Activated CD8-positive, alpha-beta memory T cell treated with anti-CD3 and anti-CD28 coated beads, Interleukin-2, amount 50 U/mL, for 24 hours (primary cell): ENCODE results near the gene MACROD2.
"Not testable (repeated sequence)": the region's sequence is repeated elsewhere in the genome, so short reads cannot be mapped to it uniquely, and the experiment has no call there.

Experiments
- DNase-seq: peaks from one replicate; pipeline ENCODE4 v3.0.0-alpha.2; 2020; ENCODE audit errors: extremely low read depth

Gene MACROD2

DNA sequence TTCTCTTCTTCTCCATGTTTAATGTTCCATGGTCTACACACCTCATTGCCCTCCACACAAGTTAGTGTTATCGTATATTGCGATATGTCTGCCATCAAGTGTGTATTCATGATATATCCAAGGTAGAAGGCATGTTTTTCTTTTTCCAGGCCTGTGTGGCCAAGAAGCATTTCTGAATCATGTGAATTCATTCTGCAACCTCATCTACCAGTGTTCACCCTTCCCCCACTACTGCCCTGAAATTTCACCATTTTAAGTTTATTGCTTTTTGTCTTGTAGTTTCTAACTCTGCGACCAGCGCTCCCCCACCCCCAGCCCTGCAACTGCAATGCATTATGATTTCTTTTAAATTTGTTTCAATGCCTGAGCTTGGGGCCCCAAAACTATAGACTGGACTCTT lies 960.1 kb downstream of the MACROD2 start:
- DNase-seq: no peak

DNA sequence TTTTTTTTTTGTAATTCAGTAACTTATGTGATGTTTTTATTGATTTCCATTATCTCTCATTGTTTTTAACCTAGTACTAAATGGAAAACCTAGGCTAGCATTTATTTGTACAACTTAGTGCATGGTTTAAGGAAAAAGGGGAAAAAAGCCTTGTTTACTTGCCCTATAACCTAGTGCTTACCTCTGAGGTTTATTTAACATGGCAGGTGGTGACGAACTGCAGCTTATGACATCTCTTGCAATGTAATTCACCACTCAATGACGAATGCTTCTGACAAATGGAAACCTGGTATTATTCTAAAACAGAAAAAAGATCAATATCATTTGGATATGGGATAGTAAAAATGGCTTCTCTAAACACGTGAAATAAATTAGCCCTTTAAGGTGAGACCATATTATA lies 960.7 kb downstream of the MACROD2 start:
- DNase-seq: no peak

DNA sequence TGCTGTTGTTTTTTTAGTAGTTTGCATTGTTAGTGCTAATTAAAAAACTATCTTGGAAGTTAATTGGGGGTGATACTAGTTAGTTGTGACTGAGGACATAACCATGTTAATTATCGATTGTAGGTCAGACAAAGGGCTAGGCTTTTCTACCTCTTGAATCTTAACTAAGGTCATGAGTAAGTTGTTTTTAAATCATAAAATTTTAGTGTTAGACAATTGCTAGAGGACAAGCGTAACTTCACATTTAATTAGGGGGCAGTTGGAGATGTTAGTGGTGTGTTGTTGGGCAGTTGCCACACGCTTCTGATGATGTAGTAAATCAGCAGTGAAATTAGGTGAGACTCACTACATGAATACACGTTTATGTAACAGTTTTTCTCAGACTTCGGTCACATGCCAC lies 961.2 kb downstream of the MACROD2 start:
- no peak for DNase-seq

DNA sequence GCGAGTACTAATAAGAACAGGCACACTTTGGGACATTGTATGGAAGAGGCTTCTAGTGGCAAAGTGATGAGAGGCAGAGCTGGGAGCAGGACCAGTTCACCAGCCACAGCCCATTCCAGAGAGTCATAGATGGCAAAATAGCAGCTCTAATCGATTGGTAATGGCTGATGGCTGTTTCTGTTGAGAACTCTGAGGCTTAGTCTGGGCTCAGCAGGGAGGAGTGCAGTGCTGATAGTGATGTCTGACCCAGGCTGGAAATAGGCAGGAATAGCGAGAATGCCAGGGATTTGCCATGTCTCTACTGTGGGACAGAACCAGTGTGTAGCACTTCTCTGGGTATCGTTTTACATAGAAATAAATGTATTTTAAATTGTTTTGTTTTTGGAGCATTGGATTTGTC lies 962.1 kb downstream of the MACROD2 start:
- DNase-seq: no peak

DNA sequence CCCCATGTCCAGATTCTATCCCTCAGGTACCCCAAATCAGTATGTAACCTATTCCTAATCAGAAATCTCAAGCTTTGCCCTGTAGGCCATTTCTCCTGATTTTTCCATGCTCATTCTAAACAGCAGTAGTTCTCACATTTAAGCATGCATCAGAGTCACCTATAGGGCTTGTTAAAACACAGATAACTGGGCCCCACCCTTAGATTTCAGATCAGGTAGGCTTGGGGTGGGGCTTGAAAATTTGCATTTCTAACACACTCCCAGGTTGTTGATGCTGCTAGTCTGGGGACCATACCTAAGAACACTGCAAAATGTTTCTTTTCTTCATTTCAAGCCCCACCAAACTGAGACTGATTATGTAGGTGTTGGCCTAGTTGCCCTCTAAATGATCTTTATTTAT lies 963.3 kb downstream of the MACROD2 start:
- DNase-seq: no peak

DNA sequence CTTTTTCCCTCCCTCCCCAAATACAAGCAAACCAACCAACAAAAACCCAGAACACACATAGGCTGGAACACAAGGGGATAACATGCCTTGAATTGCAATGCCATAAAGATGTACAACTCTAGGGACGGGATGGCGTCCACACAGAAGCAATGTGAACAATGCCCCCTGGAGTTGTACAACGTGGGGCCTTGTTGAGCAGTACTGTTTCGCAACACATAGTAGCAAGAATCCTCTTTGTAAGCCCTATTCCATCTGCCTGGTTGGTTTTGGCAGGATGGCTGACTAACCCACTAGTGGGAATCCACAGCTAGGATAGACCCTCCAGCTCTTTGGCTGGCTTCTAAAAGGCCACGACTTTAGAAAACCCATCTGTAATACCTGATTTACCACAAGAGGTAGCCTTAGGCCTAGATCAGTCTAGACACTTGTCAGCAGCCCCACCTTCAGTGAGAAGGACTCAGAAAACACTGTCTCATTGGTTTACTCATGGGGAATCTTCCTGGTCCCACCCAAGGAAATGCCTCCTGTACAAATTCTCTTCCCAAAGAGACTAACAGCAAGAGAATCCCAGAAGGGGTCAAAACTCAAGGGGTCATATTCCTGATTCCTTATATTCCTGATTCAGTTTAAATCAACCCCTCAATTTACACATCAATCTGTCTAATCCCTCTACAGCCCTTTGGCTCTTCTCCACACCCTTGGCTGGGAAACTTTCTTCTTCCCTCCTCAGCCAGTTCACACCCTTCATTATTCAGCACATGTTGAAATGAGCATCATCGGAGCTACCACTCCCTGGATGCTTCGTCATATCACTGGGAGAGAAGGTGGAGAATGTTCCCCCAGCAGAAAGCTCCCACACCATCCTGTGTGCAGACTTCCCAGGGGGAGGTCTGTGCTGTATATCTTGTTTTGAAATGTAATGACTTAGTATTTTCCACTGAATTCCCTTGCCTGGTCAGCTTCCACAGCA lies 964.5 kb downstream of the MACROD2 start:
- no peak for DNase-seq

DNA sequence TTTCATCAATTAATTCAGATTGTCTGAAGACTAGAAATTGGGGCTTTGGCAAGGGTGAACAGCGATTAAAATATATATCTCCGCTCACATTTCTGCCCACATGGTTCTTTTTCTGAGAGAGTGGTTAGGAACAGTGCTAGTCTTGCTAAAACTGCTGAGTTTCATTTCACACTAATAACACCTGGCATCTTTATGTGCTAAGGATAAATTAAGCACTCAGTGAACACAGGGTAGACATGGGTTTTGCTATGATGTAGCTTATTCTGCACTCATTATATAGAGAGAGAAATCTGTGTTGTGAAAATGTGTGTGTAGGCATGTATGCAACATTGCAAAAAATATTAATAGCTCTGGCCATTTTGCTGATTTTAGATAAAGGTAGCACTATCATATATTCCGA lies 965.5 kb downstream of the MACROD2 start:
- DNase-seq: no peak

DNA sequence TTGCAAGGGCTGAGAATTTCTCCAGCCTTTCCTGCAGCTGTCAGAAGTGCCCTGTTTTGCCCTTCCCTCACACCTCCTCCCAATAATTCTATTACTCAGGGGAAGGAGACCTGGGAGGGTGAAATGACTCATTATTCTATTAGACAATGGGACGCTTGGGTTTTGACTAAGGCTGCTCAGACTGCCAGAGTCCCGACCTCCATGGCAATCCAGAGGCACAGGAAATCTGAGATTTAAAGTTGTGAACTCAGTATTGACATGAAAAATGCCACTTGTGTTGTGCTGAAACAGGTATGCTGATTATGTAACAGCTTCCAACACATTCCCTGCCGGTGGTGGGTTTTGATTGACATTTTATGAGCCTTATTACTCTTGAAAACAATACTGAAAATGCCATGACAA lies 967.9 kb downstream of the MACROD2 start:
- no peak for DNase-seq

DNA sequence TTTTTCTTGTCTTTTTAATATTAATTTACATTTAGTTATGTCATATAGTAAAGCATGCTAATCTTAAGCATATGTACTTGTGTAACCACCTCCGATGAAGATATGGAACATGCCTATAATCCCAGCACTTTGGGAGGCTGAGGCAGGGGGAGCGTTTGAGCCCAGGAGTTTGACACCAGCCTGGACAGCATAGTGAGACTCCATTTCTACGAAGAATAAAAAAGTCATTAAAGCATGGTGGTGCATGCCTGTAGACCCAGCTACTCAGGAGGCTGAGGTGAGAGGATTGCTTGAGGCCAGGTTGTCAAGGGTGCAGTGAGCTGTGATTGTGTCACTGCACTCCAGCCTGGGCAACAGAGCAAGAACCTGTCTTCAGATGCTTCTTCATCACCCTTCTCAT lies 970.9 kb downstream of the MACROD2 start:
- no peak for DNase-seq

DNA sequence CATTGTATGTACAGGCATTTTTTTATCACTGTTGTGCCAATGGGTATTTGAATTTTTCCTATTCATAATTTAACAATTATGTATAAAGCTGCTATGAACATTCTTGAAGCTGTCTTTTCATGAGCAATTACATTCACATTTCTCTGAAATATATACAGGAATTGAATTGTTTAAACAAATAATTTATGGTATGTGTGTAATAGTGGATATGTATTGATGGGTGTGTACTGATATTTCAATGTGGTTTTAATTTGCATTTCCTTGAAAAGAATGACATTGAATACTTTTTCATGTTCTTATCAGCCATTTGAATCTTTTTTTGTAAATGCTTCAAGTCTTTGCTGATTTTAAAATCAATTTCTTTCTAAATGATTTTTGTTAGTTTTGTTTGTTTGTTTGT lies 971.5 kb downstream of the MACROD2 start:
- DNase-seq: no peak

DNA sequence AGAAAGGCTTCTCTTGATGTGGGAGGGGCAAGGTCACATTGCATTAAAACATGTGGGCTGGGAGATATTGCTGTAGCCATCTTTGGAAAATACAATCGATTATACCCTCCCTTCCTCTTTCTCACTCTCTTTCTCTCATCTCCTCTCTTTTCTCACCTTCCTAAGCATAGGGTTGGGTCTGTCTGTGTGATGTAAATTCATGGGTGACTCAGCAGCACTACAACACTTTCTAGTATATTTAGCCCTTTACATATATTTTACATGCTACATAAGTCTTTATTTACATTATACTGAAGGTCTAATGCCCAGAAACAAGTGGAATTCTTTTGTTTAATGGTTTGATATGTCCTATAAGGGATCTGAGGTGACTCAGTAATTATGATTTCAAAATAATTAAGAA lies 976.9 kb downstream of the MACROD2 start:
- DNase-seq: no peak

DNA sequence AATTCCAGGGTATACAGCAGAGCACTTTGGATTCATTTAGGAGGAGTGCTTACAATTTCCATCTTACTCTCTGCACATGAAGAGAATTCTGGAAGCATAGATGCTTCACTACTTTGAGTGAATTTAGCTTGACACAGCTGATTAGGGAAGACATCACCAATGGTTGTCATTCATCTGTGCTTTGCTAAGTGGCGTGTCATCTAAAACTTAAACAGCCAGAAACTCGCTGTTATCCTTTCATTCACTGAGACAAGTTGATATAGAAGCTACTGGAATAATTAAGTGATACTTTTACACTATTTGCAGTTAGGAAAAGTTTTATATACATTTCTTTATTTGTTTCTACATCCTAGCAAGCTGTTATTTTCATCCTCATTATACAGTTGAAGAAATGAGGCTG lies 977.4 kb downstream of the MACROD2 start:
- no peak for DNase-seq

DNA sequence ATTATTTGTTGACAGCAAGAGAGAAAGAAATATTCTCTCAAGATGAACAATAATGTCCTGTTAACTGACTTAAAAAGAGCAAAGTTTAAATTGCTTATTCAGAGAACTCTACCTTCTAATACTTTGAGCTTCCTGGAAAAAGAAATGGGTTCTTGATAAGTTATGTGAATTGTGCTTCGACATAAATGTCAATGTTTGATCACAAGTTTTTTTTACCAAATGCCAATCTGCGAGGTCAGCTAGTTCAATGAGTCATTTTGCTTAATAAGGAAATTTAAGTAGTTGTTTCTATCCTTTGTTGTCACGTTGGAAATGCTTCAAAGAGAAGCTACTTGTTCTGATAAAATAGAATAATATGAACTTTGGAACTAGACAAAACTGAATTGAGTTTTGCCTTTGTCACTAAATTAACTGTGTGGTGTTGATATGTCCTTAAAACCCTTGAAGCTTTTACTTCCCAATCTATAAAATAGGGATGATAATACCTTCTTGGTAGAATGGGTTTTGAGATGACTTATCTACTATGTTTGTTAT lies 984.2 kb downstream of the MACROD2 start:
- no peak for DNase-seq

DNA sequence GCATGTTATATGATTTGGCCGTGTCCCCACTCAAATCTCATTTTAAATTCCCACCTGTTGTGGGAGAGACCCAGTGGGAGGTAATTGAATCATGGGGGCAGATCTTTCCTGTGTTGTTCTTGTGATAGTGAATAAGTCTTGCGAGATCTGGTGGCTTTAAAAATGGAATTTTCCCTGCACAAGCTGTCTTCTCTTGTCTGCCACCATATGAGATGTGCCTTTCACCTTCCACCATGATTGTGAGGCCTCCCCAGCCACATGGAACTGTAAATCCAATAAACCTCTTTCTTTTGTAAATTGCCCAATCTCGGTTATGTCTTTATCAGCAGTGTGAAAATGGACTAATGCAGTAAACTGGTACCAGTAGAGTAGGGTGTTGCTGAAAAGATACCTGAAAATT lies 986.2 kb downstream of the MACROD2 start:
- DNase-seq: not testable (repeated sequence)

DNA sequence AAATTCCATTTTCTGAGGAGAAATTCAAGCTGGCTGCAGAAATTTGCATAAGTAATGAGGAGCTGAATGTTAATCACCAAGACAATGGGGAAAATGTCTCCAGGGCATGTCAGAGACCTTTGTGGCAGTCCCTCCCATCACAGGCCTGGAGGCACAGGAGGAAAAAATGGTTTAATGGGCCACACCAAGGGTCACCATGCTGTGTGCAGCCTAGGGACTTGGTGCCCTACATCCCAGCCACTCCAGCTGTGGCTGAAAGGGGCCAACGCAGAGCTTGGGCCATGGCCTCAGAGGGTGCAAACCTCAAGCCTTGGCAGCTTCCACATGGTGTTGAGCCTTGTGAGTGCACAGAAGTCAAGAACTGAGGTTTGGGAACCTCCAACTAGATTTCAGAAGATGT lies 987.0 kb downstream of the MACROD2 start:
- DNase-seq: not testable (repeated sequence)

DNA sequence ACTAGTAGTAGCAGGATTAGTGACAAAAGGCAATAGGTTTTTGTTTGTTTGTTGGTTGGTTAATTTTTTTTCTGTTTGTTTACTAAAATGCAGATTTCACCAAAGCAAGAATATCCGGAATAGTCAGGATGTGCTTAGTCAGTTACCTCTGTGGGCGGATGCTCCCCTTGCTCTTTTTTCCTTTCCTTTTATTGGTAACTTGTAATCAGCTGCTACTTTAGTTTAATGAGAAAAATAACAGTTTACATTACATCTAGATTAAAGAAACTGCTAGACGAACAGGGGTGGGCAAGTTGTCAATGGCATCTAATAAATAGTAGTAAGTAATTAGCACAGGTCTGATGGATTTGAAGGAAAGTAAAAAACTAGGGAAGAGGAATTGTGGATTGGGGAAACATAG lies 989.0 kb downstream of the MACROD2 start:
- no peak for DNase-seq

DNA sequence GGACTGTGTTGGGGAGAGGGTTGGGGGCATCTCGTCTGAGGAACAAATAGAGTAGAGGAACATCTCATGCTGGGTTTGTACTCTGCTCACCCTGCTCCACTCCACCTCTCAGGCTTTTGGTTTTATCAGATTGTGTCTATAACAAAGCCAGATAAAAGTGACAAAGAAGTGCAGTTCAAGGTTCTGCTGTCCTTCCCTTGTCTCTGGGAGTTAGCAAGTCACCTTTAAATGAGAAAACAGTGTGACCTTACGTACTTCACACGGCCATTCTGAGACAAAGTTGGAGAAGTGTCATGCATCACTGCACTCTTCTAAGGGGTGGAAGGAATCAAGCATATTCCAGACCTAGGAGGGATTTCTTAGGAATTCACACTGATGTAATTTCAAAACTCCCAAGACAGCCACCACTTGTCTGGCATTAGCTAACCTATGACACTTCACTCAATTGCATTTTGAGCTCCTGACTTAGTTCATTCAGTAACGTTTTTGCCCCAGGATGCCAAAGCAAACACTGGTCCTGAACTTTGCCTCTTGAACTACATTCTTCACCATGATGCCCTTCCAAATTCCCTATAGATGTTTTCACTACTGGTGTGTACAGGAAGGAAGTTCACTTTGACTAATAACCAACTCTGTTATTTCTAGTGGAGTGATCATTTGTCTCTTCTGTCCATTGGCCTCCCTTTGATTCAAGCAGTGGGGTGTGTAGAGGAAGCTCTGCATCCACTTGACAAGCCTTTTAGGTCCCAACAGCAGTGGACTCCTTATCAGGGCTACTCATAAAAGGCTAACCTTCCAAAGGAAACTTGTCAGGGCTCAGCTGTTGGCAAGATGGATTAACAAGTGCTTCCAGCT lies 989.7 kb downstream of the MACROD2 start:
- no peak for DNase-seq

DNA sequence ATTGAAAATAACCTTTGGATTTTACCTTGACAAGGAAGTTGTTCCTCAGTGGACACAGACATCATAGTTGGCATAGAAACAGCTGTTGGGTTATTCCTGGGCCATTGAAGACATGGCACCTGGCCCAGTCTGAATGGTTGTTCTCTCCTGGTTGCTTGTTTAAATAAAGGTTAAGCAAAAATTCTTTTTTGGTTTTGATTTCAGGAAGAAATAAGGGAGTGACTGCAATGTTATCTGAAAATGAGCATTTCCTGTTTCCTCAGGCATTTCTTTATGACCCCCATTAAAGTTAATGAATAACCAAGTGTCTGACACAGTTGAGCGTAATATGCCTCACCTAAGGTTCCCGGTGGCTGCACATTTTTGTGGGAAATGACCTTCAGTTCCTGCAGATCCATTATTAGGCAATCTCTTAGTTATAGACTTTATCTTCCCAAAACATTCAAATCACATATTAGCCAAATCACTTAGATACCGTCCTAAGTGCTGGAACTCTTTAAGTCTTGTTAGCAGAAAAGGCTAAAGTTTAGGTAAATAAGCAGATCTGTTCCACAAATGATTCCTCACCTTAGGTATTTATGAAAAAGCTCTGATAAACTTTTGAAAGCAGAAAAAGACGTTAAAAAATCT lies 990.8 kb downstream of the MACROD2 start:
- DNase-seq: no peak

DNA sequence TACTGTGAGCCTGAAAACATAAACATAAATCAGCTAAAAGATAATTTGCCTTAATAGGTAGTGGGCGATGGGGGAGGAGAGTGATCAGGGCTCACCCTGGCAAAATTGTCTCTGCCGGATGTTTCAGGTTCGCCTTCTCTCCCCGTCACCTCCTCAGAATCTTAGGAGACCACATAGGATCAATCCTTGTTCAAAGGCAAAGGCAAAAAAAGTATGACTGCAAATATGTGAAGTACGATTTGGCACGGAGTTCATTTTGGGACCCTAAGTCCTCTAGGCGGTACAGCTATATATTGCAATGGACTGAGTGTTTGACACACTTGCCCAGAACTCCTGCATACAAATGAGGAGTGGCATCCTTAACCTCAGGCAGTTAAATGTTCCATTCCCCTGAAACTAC lies 991.3 kb downstream of the MACROD2 start:
- no peak for DNase-seq

DNA sequence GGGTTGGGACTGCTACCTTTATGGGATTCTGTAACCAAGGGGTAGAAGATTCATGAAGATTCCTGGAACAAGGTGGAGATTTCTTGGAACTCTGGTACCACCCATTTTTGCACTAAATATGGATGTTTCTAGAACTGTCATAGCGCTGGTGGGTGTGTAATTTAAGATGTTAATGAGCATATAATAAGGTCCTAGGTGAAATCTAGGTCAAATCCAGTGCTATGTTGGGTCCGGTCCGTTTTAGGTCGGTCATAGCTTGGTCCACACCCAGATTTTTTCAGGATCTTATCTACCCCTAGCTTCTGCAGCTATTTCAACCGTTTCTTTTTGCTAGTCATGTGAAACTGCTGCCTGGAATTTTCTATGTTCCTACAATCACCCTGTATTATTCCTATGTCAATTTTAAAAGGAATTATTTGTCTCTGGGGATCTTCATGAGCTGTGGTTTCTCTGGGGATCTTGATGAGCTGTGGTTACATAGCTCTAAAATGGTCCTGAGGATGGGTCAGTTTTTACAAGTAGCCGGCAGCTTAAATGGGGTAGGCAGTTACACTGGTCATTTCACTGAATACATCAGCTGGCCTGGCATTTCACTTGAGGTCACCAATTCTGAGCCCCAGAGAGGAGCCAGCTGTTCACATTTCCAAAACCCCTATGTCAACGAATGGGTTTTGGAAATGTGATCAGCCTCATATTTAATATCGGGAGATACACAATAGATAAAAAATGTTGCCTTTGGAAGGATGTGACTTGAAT lies 994.4 kb downstream of the MACROD2 start:
- no peak for DNase-seq

DNA sequence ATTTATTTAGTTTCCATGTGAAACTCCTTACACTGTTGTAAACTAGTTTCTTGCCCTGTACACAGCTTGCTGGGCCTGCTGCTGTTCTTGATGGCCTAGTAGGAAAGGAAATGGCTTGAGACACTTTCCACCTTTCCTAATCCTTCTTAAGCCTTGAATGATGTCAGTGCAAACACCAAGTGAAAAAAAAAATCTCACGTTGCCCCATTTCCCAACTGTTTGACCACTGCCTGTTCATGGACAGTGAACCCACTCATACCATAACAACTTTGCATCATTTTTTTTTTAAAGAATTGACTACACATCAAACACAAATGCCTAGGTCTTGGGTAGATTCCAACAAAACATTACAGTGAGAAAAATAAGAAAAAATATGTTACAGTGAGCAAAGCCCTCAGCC lies 995.7 kb downstream of the MACROD2 start:
- no peak for DNase-seq
